H9 (cell line): ENCODE results near the gene GNPTAB. TPM values are rescaled to one million over a fixed set of nuclear protein-coding genes. Genes with fewer than 3 reads are reported as not detected.

ENCODE experiments used
- DNase-seq: peaks from one replicate; pipeline ENCODE4 v3.0.0-alpha.2; 2017
- H2AFZ ChIP-seq: one replicate; pipeline ENCODE4 v1.6.1; 2013; ENCODE audit warnings: mild to moderate bottlenecking, low read length, control low read depth, moderate library complexity
- H2AK5ac ChIP-seq: 2 replicates; pipeline ENCODE4 v1.6.1; 2013; ENCODE audit warnings: low read length, control low read depth, mixed read lengths; ENCODE audit not compliant: insufficient read length
- H2BK120ac ChIP-seq: one replicate; pipeline ENCODE4 v1.6.1; 2013; ENCODE audit warnings: low read depth, mild to moderate bottlenecking, low read length, control low read depth, inconsistent platforms; ENCODE audit not compliant: poor library complexity, severe bottlenecking
- H2BK12ac ChIP-seq: 2 replicates; pipeline ENCODE4 v1.6.1; 2013; ENCODE audit warnings: low read length, control low read depth, mixed read lengths, low read depth; ENCODE audit not compliant: insufficient read length
- H2BK15ac ChIP-seq: 2 replicates; pipeline ENCODE4 v1.6.1; 2013; ENCODE audit warnings: low read depth, low read length, control low read depth
- H2BK20ac ChIP-seq: one replicate; pipeline ENCODE4 v1.6.1; 2013; ENCODE audit warnings: low read depth, mild to moderate bottlenecking, low read length, control low read depth, inconsistent platforms; ENCODE audit not compliant: poor library complexity, severe bottlenecking
- H2BK5ac ChIP-seq: 2 replicates; pipeline ENCODE4 v1.6.1; 2013; ENCODE audit warnings: low read length, control low read depth, mixed read lengths; ENCODE audit not compliant: insufficient read length
- H3K14ac ChIP-seq: 2 replicates; pipeline ENCODE4 v1.6.1; 2013; ENCODE audit warnings: low read length, control low read depth; ENCODE audit not compliant: insufficient read depth
- H3K18ac ChIP-seq: 2 replicates; pipeline ENCODE4 v1.6.1; 2013; ENCODE audit warnings: low read depth, mild to moderate bottlenecking, mixed read lengths, low read length, control low read depth; ENCODE audit not compliant: insufficient read length
- H3K23ac ChIP-seq: 2 replicates; pipeline ENCODE4 v1.6.1; 2013; ENCODE audit warnings: low read length, control low read depth, mixed read lengths, low read depth; ENCODE audit not compliant: insufficient read length
- H3K23me2 ChIP-seq: 2 replicates; pipeline ENCODE4 v1.6.1; 2013; ENCODE audit warnings: low read depth, mild to moderate bottlenecking, mixed read lengths, low read length, control low read depth; ENCODE audit not compliant: insufficient read length, poor library complexity, severe bottlenecking
- H3K27ac ChIP-seq: 2 replicates; pipeline ENCODE4 v1.5.1; 2013; ENCODE audit warnings: low read length, control low read depth, mixed read lengths, low read depth; ENCODE audit not compliant: insufficient read length
- H3K27me3 ChIP-seq: 2 replicates; pipeline ENCODE4 v1.6.1; 2013; ENCODE audit warnings: low read length, control low read depth, inconsistent platforms; ENCODE audit not compliant: insufficient read depth
- H3K4ac ChIP-seq: 2 replicates; pipeline ENCODE4 v1.6.1; 2013; ENCODE audit warnings: low read depth, mild to moderate bottlenecking, control low read depth, inconsistent platforms, low read length, moderate library complexity
- H3K4me1 ChIP-seq: 2 replicates; pipeline ENCODE4 v1.6.1; 2013; ENCODE audit warnings: low read length, control low read depth, inconsistent platforms; ENCODE audit not compliant: insufficient read depth
- H3K4me2 ChIP-seq: 2 replicates; pipeline ENCODE4 v1.6.1; 2013; ENCODE audit warnings: low read length, control low read depth, mixed read lengths; ENCODE audit not compliant: insufficient read length, insufficient read depth
- H3K56ac ChIP-seq: 2 replicates; pipeline ENCODE4 v1.6.1; 2013; ENCODE audit warnings: low read depth, mild to moderate bottlenecking, mixed read lengths, low read length, control low read depth; ENCODE audit not compliant: insufficient read length
- H3K79me1 ChIP-seq: 2 replicates; pipeline ENCODE4 v1.6.1; 2013; ENCODE audit warnings: low read depth, mild to moderate bottlenecking, moderate library complexity, low read length, control low read depth, inconsistent platforms; ENCODE audit not compliant: insufficient read depth, poor library complexity, severe bottlenecking
- H3K79me2 ChIP-seq: 2 replicates; pipeline ENCODE4 v1.6.1; 2013; ENCODE audit warnings: low read length, control low read depth, inconsistent platforms; ENCODE audit not compliant: insufficient read depth
- H3K9ac ChIP-seq: 2 replicates; pipeline ENCODE4 v1.6.1; 2013; ENCODE audit warnings: low read length, control low read depth, mixed read lengths; ENCODE audit not compliant: insufficient read length; ENCODE audit errors: extremely low read depth
- H3K9me3 ChIP-seq: one replicate; pipeline ENCODE4 v1.6.1; 2013; ENCODE audit warnings: low read depth, low read length, inconsistent platforms; ENCODE audit not compliant: control insufficient read depth
- H3T11ph ChIP-seq: one replicate; pipeline ENCODE4 v1.6.1; 2013; ENCODE audit warnings: mild to moderate bottlenecking, low read length, control low read depth, inconsistent platforms
- H4K20me1 ChIP-seq: one replicate; pipeline ENCODE4 v1.6.1; 2013; ENCODE audit not compliant: control insufficient read depth, insufficient read length, insufficient read depth
- H4K5ac ChIP-seq: 2 replicates; pipeline ENCODE4 v1.6.1; 2013; ENCODE audit warnings: low read depth, mild to moderate bottlenecking, mixed read lengths, low read length, control low read depth; ENCODE audit not compliant: insufficient read length
- H4K8ac ChIP-seq: replicated peaks from 2 replicates; pipeline ENCODE4 v1.6.1; 2013; ENCODE audit warnings: low read length, control low read depth, mixed read lengths, low read depth; ENCODE audit not compliant: insufficient read length
- H4K91ac ChIP-seq: 2 replicates; pipeline ENCODE4 v1.6.1; 2013; ENCODE audit warnings: low read depth, mild to moderate bottlenecking, moderate library complexity, mixed read lengths, low read length, control low read depth; ENCODE audit not compliant: insufficient read length
- H3K27ac Mint-ChIP-seq, 3 experiments: 2 replicates in 2 of 3; 3 replicates in 1 of 3; pipeline ENCODE4 v1.8.0; 2020 to 2021; ENCODE audit warnings: mixed read lengths in 3 of 3, mild to moderate bottlenecking in 1 of 3, moderate library complexity in 1 of 3
- H3K27me3 Mint-ChIP-seq: 2 replicates; pipeline ENCODE4 v1.8.0; 2021; ENCODE audit warnings: low read depth, mild to moderate bottlenecking, moderate library complexity, mixed read lengths
- H3K36me3 Mint-ChIP-seq, 3 experiments: 2 replicates in 2 of 3; 3 replicates in 1 of 3; pipeline ENCODE4 v1.8.0; 2020 to 2021; ENCODE audit warnings: low read depth in 3 of 3, mixed read lengths in 3 of 3; ENCODE audit not compliant: insufficient read depth in 1 of 3
- H3K4me1 Mint-ChIP-seq, 2 experiments: 2 replicates each; pipeline ENCODE4 v1.8.0; 2020; ENCODE audit warnings: mixed read lengths in 2 of 2
- H3K4me3 Mint-ChIP-seq, 2 experiments: 2 replicates in 1 of 2; 3 replicates in 1 of 2; pipeline ENCODE4 v1.8.0; 2020 to 2021; ENCODE audit warnings: mild to moderate bottlenecking in 2 of 2, mixed read lengths in 2 of 2, moderate library complexity in 1 of 2
- H3K9me3 Mint-ChIP-seq, 2 experiments: 2 replicates in 1 of 2; 3 replicates in 1 of 2; pipeline ENCODE4 v1.8.0; 2020; ENCODE audit warnings: mild to moderate bottlenecking in 2 of 2, mixed read lengths in 2 of 2, moderate library complexity in 1 of 2
- CTCF ChIP-seq: fragments of 200-600 bp; sonication (generic); conservative IDR thresholded peaks from 3 replicates; pipeline ENCODE4 v1.8.0; 2021; ENCODE audit warnings: antibody characterized with exemption, mild to moderate bottlenecking
- WGBS: extraction: QIAGEN DNeasy Blood & Tissue Kit; methylation state at CpG from one replicate; pipeline ENCODE4 v1.1.7; 2013; ENCODE audit warnings: missing lambda C conversion rate, low lambda C conversion rate, mixed read lengths; ENCODE audit not compliant: insufficient read length; ENCODE audit errors: extremely low coverage; 5-methylcytosine and 5-hydroxymethylcytosine counted together
- total RNA-seq: library from RNA; stranded (reverse); gene quantifications from 2 replicates; pipeline ENCODE4 v1.2.1, GENCODE V29; 2021

GNPTAB gene
- total RNA-seq, 1 experiment from 2014 or later: 44.3 TPM

- no peak overlapping the region for H2BK12ac ChIP-seq
- Mint-ChIP-seq H3K27ac (no peak overlapping the region), H3K9me3 (no peaks in the 10 kb centered on the region), H3K4me1 (peaks cover 0 to 7% of the 10 kb centered on the region in 2 experiments; a peak in 1 of 4 replicates), H3K27me3 (no peaks in the 10 kb centered on the region), H3K4me3 (no peak overlapping the region), H3K36me3 (peaks cover 5 to 34% (median 34%) of the 10 kb centered on the region in 3 experiments; a peak in 6 of 7 replicates)
- H2AK5ac ChIP-seq: no peak overlapping the region
- no peaks in the 10 kb centered on the region for H3K9me3 ChIP-seq
- H2BK20ac ChIP-seq: no peak overlapping the region
- H3K4me2 ChIP-seq: no peak overlapping the region
- no peak overlapping the region for H2BK120ac ChIP-seq
- H3K27ac ChIP-seq: no peak overlapping the region
- no peak overlapping the region for H3K4ac ChIP-seq
- H3K79me1 ChIP-seq: no peaks in the 10 kb centered on the region
- no peak overlapping the region for H3K18ac ChIP-seq
- DNase-seq: no peak
- H3K56ac ChIP-seq: no peak overlapping the region
- H3K27me3 ChIP-seq: no peaks in the 10 kb centered on the region
- no peak overlapping the region for H4K8ac ChIP-seq
- H3K23me2 ChIP-seq: no peaks in the 10 kb centered on the region
- H2AFZ ChIP-seq: no peak overlapping the region
- H4K20me1 ChIP-seq: no peaks in the 10 kb centered on the region
- H3K9ac ChIP-seq: no peak overlapping the region
- no peaks in the 10 kb centered on the region for H3K4me1 ChIP-seq
- H3K14ac ChIP-seq: no peak overlapping the region
- no peak overlapping the region for H2BK15ac ChIP-seq
- no peak overlapping the region for H2BK5ac ChIP-seq
- no peak for TF ChIP-seq CTCF
- whole genome bisulfite sequencing: no CpG with 5 or more reads among the region's 1 CpG
- H3T11ph ChIP-seq: no peak overlapping the region
- no peaks in the 10 kb centered on the region for H3K79me2 ChIP-seq
- H4K91ac ChIP-seq: no peak overlapping the region
- no peak overlapping the region for H4K5ac ChIP-seq
- H3K23ac ChIP-seq: no peak overlapping the region
These were observed 46.4 kb downstream of the GNPTAB start for GRCh38 chr12:101784376-101784775.
